ENCODE data around the gene PRRC1.

Gene PRRC1

DNA sequence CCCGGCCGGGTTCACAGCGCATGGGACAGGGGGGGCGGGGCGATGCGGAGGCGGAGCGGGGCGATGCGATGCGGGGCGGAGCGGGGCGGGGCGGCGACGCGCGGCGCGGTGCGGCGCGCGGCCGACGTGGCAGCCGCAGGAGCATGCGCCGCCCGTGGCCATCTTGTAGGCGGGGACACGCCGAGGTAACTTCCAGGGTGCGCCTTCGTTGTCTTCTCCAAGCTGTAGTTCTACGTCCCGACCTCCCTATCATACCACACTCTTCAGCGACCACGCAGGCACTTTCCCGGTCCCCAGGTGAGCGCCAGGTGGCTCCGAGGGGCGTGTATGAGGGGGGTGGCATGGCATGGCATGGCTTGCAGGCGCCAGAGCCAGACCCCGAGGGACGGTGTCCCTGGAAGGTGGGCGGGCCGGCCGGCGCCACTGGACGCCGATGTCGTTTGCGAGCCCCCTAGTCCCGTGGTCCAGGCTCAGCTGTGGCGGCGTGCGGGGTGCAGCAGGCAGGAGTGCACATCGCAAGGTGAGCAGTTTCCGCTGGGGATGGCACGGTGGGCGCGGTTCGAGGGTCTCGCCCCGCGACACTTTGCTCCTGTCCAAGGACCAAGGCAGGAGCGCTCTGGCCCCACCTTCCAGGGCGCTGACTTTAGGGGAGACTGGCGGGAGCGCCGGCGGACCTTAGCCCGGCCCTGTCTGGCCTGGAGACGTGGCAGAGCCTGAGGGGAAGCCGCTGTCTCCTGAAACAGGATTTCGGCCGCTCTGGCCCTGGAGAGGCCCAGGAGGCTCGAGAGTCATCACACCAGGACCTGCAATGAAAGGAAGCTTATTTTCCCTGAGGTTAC lies at the start of gene PRRC1:
PRRC1 (plus strand) TSS at position 161 of the 839 bp plus-strand sequence. CDS start 5,840 bp downstream, outside the sequence.
- Mint-ChIP-seq H3K4me1 (ENCODE audit: low read depth) (peaks cover 35% of the 10 kb centered on the region), H3K4me3 (peak within 1 kb of the TSS; percentile 92), H3K27me3 (peaks cover under 1% of the 10 kb centered on the region), H3K9me3 (peaks cover 28% of the 10 kb centered on the region), H3K36me3 (ENCODE audit: low read depth) (peaks cover 43% of the 10 kb centered on the region), H3K27ac (peak within 1 kb of the TSS; percentile 91)
- intact Hi-C loops (cut with micrococcal nuclease) = loop anchor here (5.0 to 10.0 kb wide), 2 partner anchors 565 to 703 kb away; partner anchors contain the start of gene SLC12A2

DNA sequence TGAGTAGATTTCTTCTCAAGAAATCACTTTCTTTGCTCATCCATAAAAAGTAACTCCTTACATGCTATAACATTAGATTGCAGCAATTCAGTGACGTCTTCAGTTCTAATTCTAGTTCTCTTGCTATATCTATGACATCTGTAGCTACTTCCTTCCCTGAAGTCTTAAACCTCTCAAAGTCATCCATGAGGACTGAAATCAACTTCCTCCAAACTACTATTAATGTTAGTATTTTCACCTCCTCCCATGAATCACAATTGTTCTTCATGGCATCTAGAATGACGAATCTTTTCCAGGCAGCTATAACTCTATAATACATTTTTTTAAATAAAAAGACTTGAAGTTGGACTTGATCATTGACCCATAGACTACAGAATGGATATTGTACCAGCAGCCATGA lies 46.2 kb upstream of the PRRC1 start:
- no peaks in the 10 kb centered on the region for H3K4me1 Mint-ChIP-seq (ENCODE audit: low read depth)
- H3K36me3 Mint-ChIP-seq (ENCODE audit: low read depth) = no peaks in the 10 kb centered on the region
- H3K27ac Mint-ChIP-seq = no peak overlapping the region
- no peaks in the 10 kb centered on the region for H3K9me3 Mint-ChIP-seq
- H3K4me3 Mint-ChIP-seq = no peak overlapping the region
- H3K27me3 Mint-ChIP-seq = no peaks in the 10 kb centered on the region
- intact Hi-C loops (cut with micrococcal nuclease) = no loop called here

DNA sequence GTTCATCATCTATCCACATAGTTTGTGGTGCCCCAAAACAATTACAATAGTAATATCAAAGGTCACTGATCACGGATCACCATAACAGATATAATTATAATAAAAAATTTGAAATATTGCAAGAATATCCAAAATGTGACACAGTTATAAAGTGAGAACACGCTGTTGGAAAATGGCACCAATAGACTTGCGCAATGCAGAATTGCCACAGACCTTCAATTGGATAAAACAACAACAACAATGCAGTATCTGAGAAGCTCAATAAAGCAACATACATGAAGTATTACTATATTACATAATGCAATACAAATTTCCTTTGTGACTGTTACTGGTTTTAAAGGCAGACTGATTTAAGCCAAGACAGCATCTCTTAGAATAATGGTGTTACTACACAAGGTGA lies 44.7 kb upstream of the PRRC1 start:
- H3K27me3 Mint-ChIP-seq = no peaks in the 10 kb centered on the region
- no peaks in the 10 kb centered on the region for H3K36me3 Mint-ChIP-seq (ENCODE audit: low read depth)
- H3K4me1 Mint-ChIP-seq (ENCODE audit: low read depth) = no peaks in the 10 kb centered on the region
- no peaks in the 10 kb centered on the region for H3K9me3 Mint-ChIP-seq
- H3K27ac Mint-ChIP-seq = no peak overlapping the region
- H3K4me3 Mint-ChIP-seq = no peak overlapping the region
- intact Hi-C loops (cut with micrococcal nuclease) = no loop called here

DNA sequence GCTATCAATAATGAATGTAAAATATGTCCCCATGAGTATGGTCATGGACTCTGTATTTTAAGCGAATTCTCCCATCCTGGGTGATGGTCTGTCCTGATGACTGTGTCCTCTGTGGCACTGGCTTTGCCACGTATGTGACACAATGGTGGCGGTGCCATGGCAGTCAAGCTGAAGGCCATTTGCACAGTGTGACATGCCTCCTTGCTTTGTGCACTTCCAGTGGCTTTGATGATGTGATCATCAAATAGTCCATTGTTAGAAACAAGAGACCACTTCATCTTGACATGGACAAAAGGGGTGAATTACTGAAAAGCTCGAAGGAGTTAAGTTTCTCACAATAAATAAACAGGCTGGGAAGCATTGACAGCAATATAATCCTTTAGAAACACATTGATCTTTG lies 31.0 kb upstream of the PRRC1 start:
- H3K27ac Mint-ChIP-seq = no peak overlapping the region
- H3K36me3 Mint-ChIP-seq (ENCODE audit: low read depth) = no peaks in the 10 kb centered on the region
- no peaks in the 10 kb centered on the region for H3K9me3 Mint-ChIP-seq
- H3K4me1 Mint-ChIP-seq (ENCODE audit: low read depth) = no peaks in the 10 kb centered on the region
- H3K4me3 Mint-ChIP-seq = no peak overlapping the region
- intact Hi-C loops (cut with micrococcal nuclease) = no loop called here
- peaks cover 7% of the 10 kb centered on the region for H3K27me3 Mint-ChIP-seq

DNA sequence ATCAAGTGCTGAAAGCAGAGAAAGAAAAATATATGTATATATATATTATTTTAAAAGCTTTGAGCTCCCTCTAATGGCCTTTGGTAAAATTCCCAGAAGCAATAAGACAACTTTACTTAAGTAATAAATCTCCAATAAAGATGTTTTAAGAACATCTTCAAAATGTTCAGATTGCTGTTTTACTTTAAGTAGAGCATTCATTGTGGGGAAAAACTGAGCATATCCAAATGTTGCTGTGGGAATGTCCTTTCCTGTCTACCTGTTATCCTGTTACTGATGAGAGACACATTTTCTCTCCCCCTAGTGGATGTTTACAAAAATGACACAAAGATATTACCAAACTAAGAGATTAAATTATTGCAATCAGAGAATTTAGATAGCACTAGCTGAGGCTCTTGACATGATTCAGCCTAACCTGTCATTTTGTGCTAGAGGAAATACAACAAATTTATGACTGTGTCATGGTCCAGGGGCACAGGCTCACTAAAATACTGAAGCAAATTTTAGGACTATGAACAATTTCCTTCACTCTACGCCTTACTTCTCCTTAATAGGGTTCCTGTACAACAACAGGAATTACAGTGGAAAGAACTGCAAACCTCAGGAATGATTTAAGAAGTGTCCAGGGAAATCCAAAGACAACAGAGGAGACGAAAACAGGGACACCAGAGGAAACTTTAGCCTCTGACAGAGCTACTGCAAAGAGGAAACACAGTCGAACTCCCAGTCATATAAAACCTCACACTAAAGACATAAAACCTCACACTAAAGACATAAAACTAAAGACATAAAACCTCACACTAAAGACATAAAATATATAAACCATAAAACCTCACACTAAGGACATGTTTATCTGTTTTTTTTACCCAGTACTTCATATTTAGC lies 24.3 kb upstream of the PRRC1 start:
- Mint-ChIP-seq H3K27me3 (peaks cover 7% of the 10 kb centered on the region), H3K4me3 (no peak overlapping the region), H3K27ac (no peak overlapping the region), H3K9me3 (no peaks in the 10 kb centered on the region), H3K36me3 (ENCODE audit: low read depth) (no peaks in the 10 kb centered on the region), H3K4me1 (ENCODE audit: low read depth) (no peaks in the 10 kb centered on the region)
- intact Hi-C loops (cut with micrococcal nuclease) = loop anchor here (5.0 kb wide), 2 partner anchors 201 to 836 kb away; partner anchors contain the start of gene MEGF10

DNA sequence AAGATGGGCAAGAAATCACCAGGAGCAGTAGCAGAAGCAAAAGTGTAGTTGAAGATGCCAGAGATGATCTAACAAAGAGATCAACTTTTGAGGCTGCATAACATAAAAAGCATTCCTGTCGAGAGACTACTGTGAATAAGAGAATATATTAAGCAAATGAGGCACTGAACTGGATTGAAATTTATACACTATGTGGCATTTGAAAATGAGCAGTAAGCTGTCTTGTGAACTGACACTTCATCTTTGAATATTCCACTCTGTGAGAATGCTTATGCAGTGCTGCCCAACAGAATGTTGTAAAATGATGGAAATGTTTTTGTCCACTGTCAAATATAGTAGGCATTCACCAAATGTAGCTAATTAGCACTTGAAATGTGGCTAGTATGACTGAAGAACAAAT lies 18.9 kb upstream of the PRRC1 start:
- intact Hi-C loops (cut with micrococcal nuclease) = no loop called here
- no peak overlapping the region for H3K27ac Mint-ChIP-seq
- no peaks in the 10 kb centered on the region for H3K9me3 Mint-ChIP-seq
- H3K27me3 Mint-ChIP-seq = no peaks in the 10 kb centered on the region
- no peaks in the 10 kb centered on the region for H3K36me3 Mint-ChIP-seq (ENCODE audit: low read depth)
- H3K4me3 Mint-ChIP-seq = no peak overlapping the region
- no peaks in the 10 kb centered on the region for H3K4me1 Mint-ChIP-seq (ENCODE audit: low read depth)

DNA sequence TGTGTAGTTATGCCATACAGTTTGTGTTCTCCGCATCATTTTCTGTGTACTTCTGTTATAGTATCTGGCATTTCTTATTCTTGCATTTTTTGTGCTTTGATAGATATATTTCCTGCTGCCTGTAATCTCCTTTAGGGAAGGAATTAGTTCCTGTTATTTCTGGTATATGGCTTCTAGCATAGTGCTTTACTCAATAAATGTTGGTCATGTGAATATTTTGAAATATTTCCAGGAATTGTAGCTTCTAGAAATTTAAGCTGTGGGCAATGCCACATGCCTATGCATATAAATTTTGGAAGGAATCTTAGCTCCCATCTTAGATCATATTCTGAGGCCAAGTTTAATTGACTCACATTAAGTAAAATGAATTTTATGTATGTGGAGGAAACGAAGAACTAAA lies 11.5 kb upstream of the PRRC1 start:
- H3K36me3 Mint-ChIP-seq (ENCODE audit: low read depth) = no peaks in the 10 kb centered on the region
- H3K27me3 Mint-ChIP-seq = peaks cover 2% of the 10 kb centered on the region
- intact Hi-C loops (cut with micrococcal nuclease) = no loop called here
- H3K4me3 Mint-ChIP-seq = no peak overlapping the region
- H3K9me3 Mint-ChIP-seq = no peaks in the 10 kb centered on the region
- peaks cover 7% of the 10 kb centered on the region for H3K4me1 Mint-ChIP-seq (ENCODE audit: low read depth)
- H3K27ac Mint-ChIP-seq = no peak overlapping the region

DNA sequence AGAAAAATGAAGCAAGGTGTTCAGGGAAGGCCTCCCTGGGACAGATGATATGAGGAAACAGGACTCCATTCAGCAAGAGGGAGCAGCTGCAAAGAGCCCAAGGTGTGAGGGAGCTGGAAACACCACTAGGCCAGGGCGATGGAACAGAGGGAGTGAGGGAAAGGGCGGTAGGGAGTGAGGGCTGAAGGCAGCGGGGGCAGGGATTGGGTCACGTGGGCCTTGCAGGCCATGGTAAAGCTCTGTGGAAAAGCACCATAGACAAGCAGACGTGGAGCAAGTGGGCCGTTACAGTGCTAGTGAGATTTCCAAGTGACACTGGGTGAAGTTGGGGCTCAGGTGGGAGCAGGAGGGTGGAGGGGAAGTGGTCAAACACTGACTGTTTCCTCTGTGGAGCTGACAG lies 10.8 kb upstream of the PRRC1 start:
- Mint-ChIP-seq H3K27ac (no peak overlapping the region), H3K4me1 (ENCODE audit: low read depth) (peaks cover 7% of the 10 kb centered on the region), H3K36me3 (ENCODE audit: low read depth) (no peaks in the 10 kb centered on the region), H3K4me3 (no peak overlapping the region), H3K9me3 (no peaks in the 10 kb centered on the region), H3K27me3 (peaks cover 4% of the 10 kb centered on the region)
- intact Hi-C loops (cut with micrococcal nuclease) = no loop called here

DNA sequence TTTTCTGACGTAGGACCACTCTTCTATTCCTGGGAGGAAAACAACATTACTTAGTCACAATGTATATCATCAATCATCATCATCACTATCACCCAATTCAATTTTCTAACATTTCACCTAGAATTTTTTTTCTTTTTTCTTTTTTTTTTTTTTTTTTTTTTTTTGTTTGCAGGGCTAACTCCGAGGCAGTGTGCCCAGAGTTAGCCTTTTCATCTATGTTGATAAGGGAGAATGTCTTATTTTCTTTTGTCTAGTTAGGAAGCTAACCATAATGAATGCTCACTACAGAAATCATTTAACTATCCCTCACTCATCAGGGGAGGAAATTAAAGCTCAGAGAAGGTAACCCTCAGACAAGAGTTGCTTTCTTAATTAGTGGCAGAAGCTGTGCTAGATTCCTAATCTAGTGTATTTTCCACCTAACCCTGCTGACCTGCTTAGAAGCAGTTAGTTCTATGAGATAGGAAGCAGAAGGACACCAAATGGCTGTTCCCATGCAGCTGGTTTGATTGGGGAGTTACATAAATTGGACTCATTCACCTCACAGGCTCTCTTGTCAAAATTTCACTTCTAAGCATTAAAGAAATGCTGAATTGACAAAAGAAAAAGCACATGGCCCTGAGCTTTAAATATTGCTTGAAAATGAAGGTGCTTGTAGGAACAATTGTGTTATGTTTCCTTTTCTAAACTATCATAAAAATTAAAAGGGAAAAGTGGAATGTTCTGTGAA lies 8.6 kb upstream of the PRRC1 start:
- Mint-ChIP-seq H3K27ac (no peak overlapping the region), H3K4me3 (no peak overlapping the region), H3K27me3 (peaks cover 5% of the 10 kb centered on the region), H3K36me3 (ENCODE audit: low read depth) (no peaks in the 10 kb centered on the region), H3K4me1 (ENCODE audit: low read depth) (peaks cover 7% of the 10 kb centered on the region), H3K9me3 (no peaks in the 10 kb centered on the region)
- intact Hi-C loops (cut with micrococcal nuclease) = no loop called here

DNA sequence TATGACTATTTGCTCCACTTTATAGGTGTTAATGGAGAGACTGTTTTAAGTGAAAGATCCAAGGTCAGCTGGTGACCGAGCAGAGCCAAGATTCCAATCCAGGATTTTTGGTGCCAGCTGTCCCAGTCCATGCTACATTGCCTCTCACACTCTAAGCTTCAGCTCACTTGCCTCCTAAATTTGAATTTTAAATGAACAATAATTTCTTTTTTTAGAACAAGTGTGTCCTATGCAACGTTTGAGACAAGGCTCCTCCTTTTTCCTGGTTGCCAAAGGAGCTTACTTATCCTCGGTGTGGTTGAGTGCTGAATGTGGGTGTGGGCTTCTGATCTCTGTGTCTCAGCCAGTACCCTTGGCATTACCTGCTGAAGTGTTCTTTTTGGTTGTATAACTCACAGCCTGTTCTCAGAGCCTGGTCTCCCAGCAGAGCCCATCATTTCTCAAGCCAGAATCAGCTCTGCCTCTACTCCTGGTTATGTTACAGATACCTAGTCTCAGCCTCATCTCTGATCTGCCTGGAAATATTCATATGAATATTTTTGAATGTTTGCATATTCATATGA lies 4.0 kb upstream of the PRRC1 start:
- Mint-ChIP-seq H3K9me3 (no peaks in the 10 kb centered on the region), H3K27me3 (peaks cover 5% of the 10 kb centered on the region), H3K27ac (no peak overlapping the region), H3K36me3 (ENCODE audit: low read depth) (peaks cover 7% of the 10 kb centered on the region), H3K4me3 (no peak overlapping the region), H3K4me1 (ENCODE audit: low read depth) (peaks cover 11% of the 10 kb centered on the region)
- intact Hi-C loops (cut with micrococcal nuclease) = loop anchor here (10.0 kb wide), 1 partner anchor 699 kb away; no protein-coding TSS in a partner anchor

DNA sequence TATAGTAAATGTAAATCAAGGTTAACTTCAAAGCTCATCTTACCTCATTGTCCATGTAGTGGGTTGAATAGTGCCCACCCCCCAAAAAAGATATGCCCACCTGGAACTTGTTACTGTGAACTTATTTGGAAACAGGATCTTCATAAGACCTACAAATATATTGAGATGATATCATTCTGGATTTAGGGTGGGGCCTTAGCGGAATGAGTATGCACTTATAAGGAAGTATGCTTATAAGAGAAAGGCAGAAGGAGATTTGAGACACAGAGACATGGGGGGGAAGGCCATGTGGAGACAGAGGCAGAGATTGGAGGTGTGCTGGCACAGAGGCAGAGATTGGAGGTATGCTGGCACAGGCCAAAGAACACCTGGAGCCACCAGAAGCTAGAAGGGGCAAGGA lies 2.6 kb upstream of the PRRC1 start:
- Mint-ChIP-seq H3K36me3 (ENCODE audit: low read depth) (peaks cover 14% of the 10 kb centered on the region), H3K4me3 (no peak overlapping the region), H3K27me3 (peaks cover 4% of the 10 kb centered on the region)

DNA sequence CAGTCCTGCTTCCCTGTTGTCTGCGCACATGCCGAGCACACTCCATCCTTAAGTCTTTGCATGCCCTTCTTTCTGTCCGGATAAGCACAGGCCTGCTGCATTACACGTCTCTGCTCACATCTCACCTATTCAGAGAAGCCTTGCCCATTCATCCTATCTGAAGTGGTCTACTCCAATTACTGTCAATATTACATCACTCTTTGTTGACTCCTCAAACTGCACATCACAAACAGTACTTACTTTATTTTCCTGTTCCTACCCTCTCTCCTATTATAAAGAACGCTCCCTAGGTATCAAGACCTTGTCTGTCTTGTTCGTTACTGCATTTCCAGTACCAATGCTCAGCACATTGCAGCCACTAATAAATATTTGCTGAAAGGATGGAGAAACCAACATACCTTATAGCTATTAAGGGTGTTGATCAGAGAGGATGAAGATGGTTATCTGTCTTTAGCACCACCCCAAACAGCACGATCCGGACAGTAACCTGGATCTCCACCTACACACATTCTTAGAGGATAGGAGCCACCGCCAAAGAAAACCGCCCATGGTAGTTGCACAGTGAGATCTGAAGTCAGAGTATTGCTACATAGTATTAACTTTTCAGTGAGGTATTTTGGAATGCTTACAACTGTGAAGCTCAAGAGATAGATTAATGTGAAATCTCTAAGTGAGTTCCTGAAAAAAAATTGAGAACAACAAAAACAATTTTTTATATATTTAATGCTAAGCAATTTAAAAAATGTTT lies 1.6 kb upstream of the PRRC1 start:
- Mint-ChIP-seq H3K4me3 (no peak overlapping the region), H3K4me1 (ENCODE audit: low read depth) (peaks cover 31% of the 10 kb centered on the region), H3K27me3 (peaks cover 3% of the 10 kb centered on the region), H3K27ac (no peak overlapping the region), H3K9me3 (peaks cover 15% of the 10 kb centered on the region), H3K36me3 (ENCODE audit: low read depth) (peaks cover 24% of the 10 kb centered on the region)
- intact Hi-C loops (cut with micrococcal nuclease) = loop anchor here (5.0 to 10.0 kb wide), 2 partner anchors 566 to 701 kb away; partner anchors contain the start of gene SLC12A2

More for the DNA sequence above, 2.6 kb upstream of the PRRC1 start:
- Mint-ChIP-seq H3K9me3 (peaks cover 5% of the 10 kb centered on the region), H3K4me1 (ENCODE audit: low read depth) (peaks cover 24% of the 10 kb centered on the region), H3K27ac (no peak overlapping the region)
- intact Hi-C loops (cut with micrococcal nuclease) = loop anchor here (5.0 to 10.0 kb wide), 2 partner anchors 567 to 700 kb away; partner anchors contain the start of gene SLC12A2

DNA sequence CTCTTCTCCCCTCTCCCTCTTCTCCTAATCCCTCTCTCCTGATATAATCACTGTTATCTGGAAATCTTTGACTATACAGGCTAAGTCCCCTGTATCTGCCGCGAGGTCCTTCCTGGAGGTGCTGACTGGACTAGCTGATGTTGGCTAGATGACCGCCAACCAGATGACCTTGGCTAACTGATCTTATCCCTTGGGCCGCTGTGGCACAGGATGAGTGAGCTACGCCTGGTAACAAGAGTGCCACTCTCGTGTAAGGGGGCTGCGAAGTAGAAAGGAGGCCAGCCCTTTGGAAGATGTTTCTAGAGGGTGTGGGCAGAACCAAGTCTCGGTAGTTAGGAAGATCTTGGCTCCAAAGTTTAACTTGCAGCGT lies 345 bp upstream of the PRRC1 start:
- H3K27me3 Mint-ChIP-seq = peaks cover 1% of the 10 kb centered on the region
- H3K4me1 Mint-ChIP-seq (ENCODE audit: low read depth) = peaks cover 35% of the 10 kb centered on the region
- peak overlapping the region; percentile 91 for H3K27ac Mint-ChIP-seq
- intact Hi-C loops (cut with micrococcal nuclease) = loop anchor here (5.0 to 10.0 kb wide), 2 partner anchors 565 to 702 kb away; partner anchors contain the start of gene SLC12A2
- H3K4me3 Mint-ChIP-seq = peak overlapping the region; percentile 68
- H3K9me3 Mint-ChIP-seq = peaks cover 27% of the 10 kb centered on the region
- H3K36me3 Mint-ChIP-seq (ENCODE audit: low read depth) = peaks cover 37% of the 10 kb centered on the region
